Measurements from ENCODE around the gene MBD5. TPM values are rescaled to one million over a fixed set of nuclear protein-coding genes. Genes with fewer than 3 reads are reported as not detected.

MBD5 gene
- polyA plus RNA-seq (2013): 15.2 and 16.2 TPM in 2 replicates

- peak within 1 kb of the TSS; percentile 80 for H3K27ac ChIP-seq (ENCODE audit: low read depth, low read length)
- peak within 1 kb of the TSS; percentile 96 for H3K4me3 ChIP-seq (ENCODE audit: low read depth, low read length)
- no peaks in the 10 kb centered on the region for H3K4me1 ChIP-seq (ENCODE audit: control insufficient read depth in 1 of 2, insufficient read depth in 2 of 2, low read length in 2 of 2)
- WGBS (ENCODE audit: extremely low coverage, insufficient coverage, insufficient read length): no CpG with 5 or more reads among the region's 11 CpGs
- H2BK120ac ChIP-seq (ENCODE audit: insufficient read depth, low read length, poor library complexity): peak within 1 kb of the TSS; percentile 3
- H3K36me3 ChIP-seq (ENCODE audit: control insufficient read depth in 1 of 2, insufficient read depth in 2 of 2, low read length in 2 of 2): no peaks in the 10 kb centered on the region
- peak within 1 kb of the TSS; percentile 76 for H4K91ac ChIP-seq (ENCODE audit: low read depth, low read length)
- H2AFZ ChIP-seq (ENCODE audit: insufficient read depth, low read length, poor library complexity): peak within 1 kb of the TSS; percentile 90
- peak; percentile 49 to 65 for DNase-seq
- no peaks in the 10 kb centered on the region for H3K27me3 ChIP-seq (ENCODE audit: insufficient read depth, low read length)
- H3K18ac ChIP-seq (ENCODE audit: low read length): peak within 1 kb of the TSS; percentile 34
- peak within 1 kb of the TSS; percentile 44 for H2BK5ac ChIP-seq (ENCODE audit: low read depth, low read length, poor library complexity)
- H4K12ac ChIP-seq (ENCODE audit: low read depth, low read length): peak within 1 kb of the TSS; percentile 63
- H4K8ac ChIP-seq (ENCODE audit: low read depth, low read length): peak within 1 kb of the TSS; percentile 88
- H2BK12ac ChIP-seq (ENCODE audit: low read length): no peak within 1 kb of the TSS
- H3K23ac ChIP-seq (ENCODE audit: low read length): no peak within 1 kb of the TSS
- H2AK5ac ChIP-seq (ENCODE audit: low read length): no peak within 1 kb of the TSS
- H3K4me2 ChIP-seq (ENCODE audit: low read length): peak within 1 kb of the TSS; percentile 83
- no peaks in the 10 kb centered on the region for H3K9me3 ChIP-seq (ENCODE audit: insufficient read depth, low read depth, low read length)
- peak within 1 kb of the TSS; percentile 84 for H3K9ac ChIP-seq (ENCODE audit: low read length)
- peak within 1 kb of the TSS; percentile 37 for H3K4ac ChIP-seq (ENCODE audit: low read depth, low read length)
- H3K79me1 ChIP-seq (ENCODE audit: low read length): peaks cover 8% of the 10 kb centered on the region
- peaks cover 8% of the 10 kb centered on the region for H3K79me2 ChIP-seq (ENCODE audit: control insufficient read depth, insufficient read depth, low read length, poor library complexity)
- peak within 1 kb of the TSS; percentile 40 for H3K14ac ChIP-seq (ENCODE audit: low read length)
These were observed at the start of gene MBD5 for GRCh38 chr2:148021059-148021861. TSS of gene MBD5 (plus strand) at chr2:148021091.

- Histone ChIP-seq H3K79me2 (ENCODE audit: control insufficient read depth, insufficient read depth, low read length, poor library complexity) (no peaks in the 10 kb centered on the region), H3K14ac (ENCODE audit: low read length) (no peak overlapping the region), H3K27ac (ENCODE audit: low read depth, low read length) (no peak overlapping the region), H4K8ac (ENCODE audit: low read depth, low read length) (no peak overlapping the region), H3K9ac (ENCODE audit: low read length) (no peak overlapping the region), H2BK5ac (ENCODE audit: low read depth, low read length, poor library complexity) (no peak overlapping the region), H3K4ac (ENCODE audit: low read depth, low read length) (no peak overlapping the region), H3K9me3 (ENCODE audit: insufficient read depth, low read depth, low read length) (no peaks in the 10 kb centered on the region), H2AK5ac (ENCODE audit: low read length) (no peak overlapping the region), H3K79me1 (ENCODE audit: low read length) (no peaks in the 10 kb centered on the region), H3K4me3 (ENCODE audit: low read depth, low read length) (no peak overlapping the region), H2BK12ac (ENCODE audit: low read length) (no peak overlapping the region), H3K18ac (ENCODE audit: low read length) (no peak overlapping the region), H3K4me1 (ENCODE audit: control insufficient read depth in 1 of 2, insufficient read depth in 2 of 2, low read length in 2 of 2) (no peaks in the 10 kb centered on the region), H3K27me3 (ENCODE audit: insufficient read depth, low read length) (no peaks in the 10 kb centered on the region), H2BK120ac (ENCODE audit: insufficient read depth, low read length, poor library complexity) (no peak overlapping the region), H2AFZ (ENCODE audit: insufficient read depth, low read length, poor library complexity) (no peak overlapping the region), H3K4me2 (ENCODE audit: low read length) (no peak overlapping the region), H4K91ac (ENCODE audit: low read depth, low read length) (no peak overlapping the region), H3K23ac (ENCODE audit: low read length) (no peak overlapping the region), H3K36me3 (ENCODE audit: control insufficient read depth in 1 of 2, insufficient read depth in 2 of 2, low read length in 2 of 2) (no peaks in the 10 kb centered on the region), H4K12ac (ENCODE audit: low read depth, low read length) (no peak overlapping the region)
- no CpG with 5 or more reads among the region's 2 CpGs for WGBS (ENCODE audit: extremely low coverage, insufficient coverage, insufficient read length)
- no peak for DNase-seq
These were observed 44.8 kb upstream of the MBD5 start for GRCh38 chr2:147976102-147976501.

DNA sequence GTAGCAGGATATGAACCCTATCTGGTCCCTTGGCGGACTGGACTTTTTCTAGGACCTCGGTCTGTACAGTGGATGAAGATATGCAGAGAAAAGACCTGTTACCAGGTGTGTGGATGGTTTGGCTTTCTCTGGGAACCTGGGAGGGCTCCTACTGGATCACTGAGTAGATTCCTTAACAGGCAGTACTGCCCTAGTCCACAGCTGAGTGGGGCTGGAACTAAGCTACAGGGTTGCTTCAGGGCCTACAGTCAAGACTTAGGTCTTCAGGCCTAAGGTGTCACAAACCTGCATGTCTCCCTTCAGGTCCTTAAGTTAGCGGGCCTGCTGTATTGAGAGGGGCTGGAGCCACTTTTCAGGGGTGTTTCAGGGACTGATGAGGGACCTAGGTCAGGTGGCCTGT, 43.2 kb upstream of the MBD5 start:
- H3K27me3 ChIP-seq (ENCODE audit: insufficient read depth, low read length): no peaks in the 10 kb centered on the region
- H3K4ac ChIP-seq (ENCODE audit: low read depth, low read length): no peak overlapping the region
- H2BK12ac ChIP-seq (ENCODE audit: low read length): no peak overlapping the region
- H4K12ac ChIP-seq (ENCODE audit: low read depth, low read length): no peak overlapping the region
- H3K23ac ChIP-seq (ENCODE audit: low read length): no peak overlapping the region
- H2BK120ac ChIP-seq (ENCODE audit: insufficient read depth, low read length, poor library complexity): no peak overlapping the region
- no peak overlapping the region for H2BK5ac ChIP-seq (ENCODE audit: low read depth, low read length, poor library complexity)
- DNase-seq: no peak
- no peak overlapping the region for H2AFZ ChIP-seq (ENCODE audit: insufficient read depth, low read length, poor library complexity)
- H3K9ac ChIP-seq (ENCODE audit: low read length): no peak overlapping the region
- no peaks in the 10 kb centered on the region for H3K36me3 ChIP-seq (ENCODE audit: control insufficient read depth in 1 of 2, insufficient read depth in 2 of 2, low read length in 2 of 2)
- no peaks in the 10 kb centered on the region for H3K79me2 ChIP-seq (ENCODE audit: control insufficient read depth, insufficient read depth, low read length, poor library complexity)
- H2AK5ac ChIP-seq (ENCODE audit: low read length): no peak overlapping the region
- no peak overlapping the region for H3K18ac ChIP-seq (ENCODE audit: low read length)
- no peak overlapping the region for H4K91ac ChIP-seq (ENCODE audit: low read depth, low read length)
- H3K14ac ChIP-seq (ENCODE audit: low read length): no peak overlapping the region
- no peaks in the 10 kb centered on the region for H3K4me1 ChIP-seq (ENCODE audit: control insufficient read depth in 1 of 2, insufficient read depth in 2 of 2, low read length in 2 of 2)
- no peak overlapping the region for H3K4me3 ChIP-seq (ENCODE audit: low read depth, low read length)
- no peak overlapping the region for H3K4me2 ChIP-seq (ENCODE audit: low read length)
- no peak overlapping the region for H4K8ac ChIP-seq (ENCODE audit: low read depth, low read length)
- no peak overlapping the region for H3K27ac ChIP-seq (ENCODE audit: low read depth, low read length)
- no peaks in the 10 kb centered on the region for H3K9me3 ChIP-seq (ENCODE audit: insufficient read depth, low read depth, low read length)
- H3K79me1 ChIP-seq (ENCODE audit: low read length): no peaks in the 10 kb centered on the region
- no CpG with 5 or more reads among the region's 3 CpGs for WGBS (ENCODE audit: extremely low coverage, insufficient coverage, insufficient read length)

DNA sequence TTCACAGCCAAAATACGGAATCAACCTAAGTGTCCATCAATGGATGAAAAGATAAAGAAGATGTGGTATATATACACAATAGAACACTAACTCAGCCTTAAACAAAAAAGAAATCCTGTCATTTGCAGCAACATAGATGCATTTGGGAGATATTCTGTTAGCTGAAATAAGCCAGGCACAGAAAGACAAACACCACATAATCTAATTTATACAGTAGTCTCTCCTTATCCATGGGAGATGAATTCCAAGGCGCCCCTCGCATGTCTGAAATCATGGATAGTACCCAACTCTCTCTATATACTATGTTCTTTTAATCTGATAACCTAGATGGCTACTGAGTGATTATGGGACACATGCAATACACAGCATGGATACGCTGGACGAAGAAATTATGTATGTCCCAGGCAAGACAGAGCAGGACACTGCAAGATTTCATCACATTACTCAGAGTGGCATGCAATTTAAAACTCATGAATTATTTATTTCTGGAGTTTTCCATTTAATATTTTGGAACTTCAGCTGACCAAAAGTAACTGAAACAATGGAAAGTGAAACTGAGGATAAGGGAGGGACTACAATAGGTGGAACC, 39.9 kb upstream of the MBD5 start:
- Histone ChIP-seq H3K9ac (ENCODE audit: low read length) (no peak overlapping the region), H3K27ac (ENCODE audit: low read depth, low read length) (no peak overlapping the region), H3K4me3 (ENCODE audit: low read depth, low read length) (no peak overlapping the region), H4K12ac (ENCODE audit: low read depth, low read length) (no peak overlapping the region), H3K4me1 (ENCODE audit: control insufficient read depth in 1 of 2, insufficient read depth in 2 of 2, low read length in 2 of 2) (no peaks in the 10 kb centered on the region), H3K27me3 (ENCODE audit: insufficient read depth, low read length) (no peaks in the 10 kb centered on the region), H3K14ac (ENCODE audit: low read length) (no peak overlapping the region), H3K79me1 (ENCODE audit: low read length) (no peaks in the 10 kb centered on the region), H2BK12ac (ENCODE audit: low read length) (no peak overlapping the region), H3K36me3 (ENCODE audit: control insufficient read depth in 1 of 2, insufficient read depth in 2 of 2, low read length in 2 of 2) (no peaks in the 10 kb centered on the region), H2BK5ac (ENCODE audit: low read depth, low read length, poor library complexity) (no peak overlapping the region), H2AFZ (ENCODE audit: insufficient read depth, low read length, poor library complexity) (no peak overlapping the region), H2AK5ac (ENCODE audit: low read length) (no peak overlapping the region), H3K4me2 (ENCODE audit: low read length) (no peak overlapping the region), H3K23ac (ENCODE audit: low read length) (no peak overlapping the region), H3K79me2 (ENCODE audit: control insufficient read depth, insufficient read depth, low read length, poor library complexity) (no peaks in the 10 kb centered on the region), H3K18ac (ENCODE audit: low read length) (no peak overlapping the region), H4K8ac (ENCODE audit: low read depth, low read length) (no peak overlapping the region), H3K9me3 (ENCODE audit: insufficient read depth, low read depth, low read length) (no peaks in the 10 kb centered on the region), H3K4ac (ENCODE audit: low read depth, low read length) (no peak overlapping the region), H2BK120ac (ENCODE audit: insufficient read depth, low read length, poor library complexity) (no peak overlapping the region), H4K91ac (ENCODE audit: low read depth, low read length) (no peak overlapping the region)
- DNase-seq: no peak
- WGBS (ENCODE audit: extremely low coverage, insufficient coverage, insufficient read length): no CpG with 5 or more reads among the region's 5 CpGs
